Motor neuron (in vitro differentiated cells): Measurements from ENCODE around the gene SAP25. TPM values are rescaled to one million over a fixed set of nuclear protein-coding genes. Genes with fewer than 3 reads are reported as not detected.
"Not testable (repeated sequence)": the region's sequence is repeated elsewhere in the genome, so short reads cannot be mapped to it uniquely, and the experiment has no call there.

Experiments used
- ATAC-seq, 8 experiments: fragments of 200-7000 bp; cut with Tn5 transposase; replicated peaks in 6 of 8; 2 replicates each; pipeline ENCODE4 v1.8.0; 2021; ENCODE audit warnings: mild to moderate bottlenecking in 8 of 8, moderate library complexity in 8 of 8
- H3K27ac ChIP-seq, 2 donors: fragments of 250-450 bp; sonication (Bioruptor Pico); 2 replicates each; pipeline ENCODE4 v1.9.0; 2021; ENCODE audit warnings: antibody characterized with exemption in 2 of 2, mild to moderate bottlenecking in 2 of 2, moderate library complexity in 1 of 2
- H3K4me1 ChIP-seq, 2 donors: fragments of 250-450 bp; sonication (Bioruptor Pico); replicated peaks in 1 of 2; 2 replicates each; pipeline ENCODE4 v1.6.1; 2021; ENCODE audit warnings: antibody characterized with exemption in 2 of 2, mild to moderate bottlenecking in 2 of 2, moderate library complexity in 1 of 2
- H3K4me3 ChIP-seq, 5 donors: fragments of 250-450 bp; sonication (Bioruptor Pico); 2 replicates each; pipeline ENCODE4 v1.9.0; 2021; ENCODE audit warnings: antibody characterized with exemption in 5 of 5, mild to moderate bottlenecking in 5 of 5, moderate library complexity in 4 of 5
- WGBS, 10 experiments: fragments of 450-650 bp; shearing (Covaris generic); methylation state at CpG; one replicate each; pipeline ENCODE4 v1.0.0; 2022; 5-methylcytosine and 5-hydroxymethylcytosine counted together
- in situ Hi-C, 9 experiments: fragments of 400-800 bp; cut with MboI; loops; one replicate each; pipeline ENCODE4 v1.15.0; 2021; ENCODE audit warnings: low sequenced_read_pairs in 9 of 9, low pct_unique_long_range_greater_than_20kb in 2 of 9; ENCODE audit not compliant: unreplicated experiment in 9 of 9
- total RNA-seq, 8 experiments: library from RNA; unstranded; fragments of 300-600 nt; gene quantifications; 2 replicates each; pipeline versions ENCODE4 v1.2.3 to v1.2.4, GENCODE V29; 2022

The SAP25 gene
- total RNA-seq, 8 experiments from 2014 or later: 0.43 to 2.8 (median 1.0) TPM; not detected in 1

GRCh38 chr7:100544967-100545359 lies 28.7 kb downstream of the SAP25 start:
- in situ Hi-C loops: no loop called here
- 0 to 100% (median 71%) methylated on average over 1 of the region's 1 CpG; no CpG with 5 or more reads in 3 of the 10 experiments for WGBS, 10 experiments
- H3K27ac ChIP-seq: no peak overlapping the region
- ATAC-seq: no peak
- H3K4me3 ChIP-seq: no peak overlapping the region
- peaks cover 29 to 34% of the 10 kb centered on the region in 2 donors for H3K4me1 ChIP-seq

GRCh38 chr7:100544386-100544785 lies 29.3 kb downstream of the SAP25 start:
- Histone ChIP-seq H3K4me1 (peaks cover 33 to 36% of the 10 kb centered on the region in 2 donors), H3K27ac (no peak overlapping the region), H3K4me3 (no peak overlapping the region)
- in situ Hi-C loops: no loop called here
- WGBS, 10 experiments: 50 to 100% (median 87%) methylated on average over 1 to 2 of the region's 5 CpGs; no CpG with 5 or more reads in 4 of the 10 experiments
- no peak for ATAC-seq

- Histone ChIP-seq H3K4me1 (peaks cover 33 to 36% of the 10 kb centered on the region in 2 donors), H3K4me3 (no peak overlapping the region), H3K27ac (no peak overlapping the region)
- 13 to 100% (median 60%) methylated on average over 1 of the region's 1 CpG; no CpG with 5 or more reads in 2 of the 10 experiments for WGBS, 10 experiments
- in situ Hi-C loops: no loop called here
- no peak for ATAC-seq
Observed at GRCh38 chr7:100543586-100543985, 30.1 kb downstream of the SAP25 start.

GRCh38 chr7:100541309-100541708 lies 32.4 kb downstream of the SAP25 start:
- H3K4me3 ChIP-seq, in situ Hi-C loops, H3K27ac ChIP-seq, ATAC-seq: not testable (repeated sequence)
- H3K4me1 ChIP-seq: peaks cover 19% of the 10 kb centered on the region in 2 donors
- 69 to 100% (median 91%) methylated on average over 1 to 7 of the region's 7 CpGs for WGBS, 10 experiments

GRCh38 chr7:100540073-100540723 lies 33.5 kb downstream of the SAP25 start:
- in situ Hi-C loops: no loop called here
- no peak for ATAC-seq
- peak overlapping the region; percentile 54 to 85 (median 74) for H3K4me3 ChIP-seq
- H3K27ac ChIP-seq: no peak overlapping the region
- 20 to 70% (median 47%) methylated on average over 1 to 6 of the region's 6 CpGs; no CpG with 5 or more reads in 4 of the 10 experiments for WGBS, 10 experiments
- peaks cover 8% of the 10 kb centered on the region in 2 donors for H3K4me1 ChIP-seq

GRCh38 chr7:100539436-100540006 lies 34.2 kb downstream of the SAP25 start:
- Histone ChIP-seq H3K4me1 (peaks cover 4 to 8% of the 10 kb centered on the region in 2 donors), H3K4me3 (peak overlapping the region; percentile 54 to 85 (median 74)), H3K27ac (peak overlapping the region in 1 of 2 donors; percentile 17)
- 0% methylated on average over 1 to 5 of the region's 44 CpGs; no CpG with 5 or more reads in 3 of the 10 experiments for WGBS, 10 experiments
- in situ Hi-C loops: no loop called here
- peak in 1 of 8 experiments; percentile 16 for ATAC-seq

GRCh38 chr7:100538654-100539435 lies 34.9 kb downstream of the SAP25 start, which contains the start of gene AGFG2:
Gene AGFG2, plus strand, starts transcription at chr7:100539203. Its CDS starts 144 bp downstream, at chr7:100539347.
- H3K4me3 ChIP-seq: peak within 1 kb of the TSS; percentile 54 to 85 (median 74)
- H3K27ac ChIP-seq: peak within 1 kb of the TSS; percentile 6 to 17
- ATAC-seq: peak; percentile 93 to 97 (median 96)
- in situ Hi-C loops: no loop called here
- peaks cover 4 to 8% of the 10 kb centered on the region in 2 donors for H3K4me1 ChIP-seq
- 0 to 6% (median 0%) methylated on average over 1 to 23 of the region's 60 CpGs; no CpG with 5 or more reads in 3 of the 10 experiments for WGBS, 10 experiments

- 0 to 25% (median 8%) methylated on average over 1 to 8 of the region's 8 CpGs; no CpG with 5 or more reads in 2 of the 10 experiments for WGBS, 10 experiments
- peak overlapping the region; percentile 6 for H3K27ac ChIP-seq
- peaks cover 4 to 8% of the 10 kb centered on the region in 2 donors for H3K4me1 ChIP-seq
- H3K4me3 ChIP-seq: peak overlapping the region; percentile 13 to 31 (median 27)
- in situ Hi-C loops: no loop called here
- ATAC-seq: no peak
Observed at GRCh38 chr7:100538348-100538653, 35.4 kb downstream of the SAP25 start.

- H3K27ac ChIP-seq, in situ Hi-C loops, ATAC-seq, H3K4me1 ChIP-seq, H3K4me3 ChIP-seq: not testable (repeated sequence)
- WGBS, 10 experiments: 100% methylated on average over 1 of the region's 2 CpGs; no CpG with 5 or more reads in 6 of the 10 experiments
Observed at GRCh38 chr7:100536695-100537094, 37.0 kb downstream of the SAP25 start.

- 86 to 100% (median 91%) methylated on average over 1 to 9 of the region's 9 CpGs; no CpG with 5 or more reads in 1 of the 10 experiments for WGBS, 10 experiments
- H3K27ac ChIP-seq: not testable (repeated sequence)
Observed at GRCh38 chr7:100535982-100536381, 37.7 kb downstream of the SAP25 start.

GRCh38 chr7:100532165-100533022 lies 41.3 kb downstream of the SAP25 start:
- WGBS, 10 experiments: 70 to 100% (median 85%) methylated on average over 1 to 12 of the region's 14 CpGs
- Histone ChIP-seq H3K27ac (no peak overlapping the region), H3K4me1 (no peaks in the 10 kb centered on the region), H3K4me3 (no peak overlapping the region)
- in situ Hi-C loops: no loop called here
- ATAC-seq: no peak

More at GRCh38 chr7:100535982-100536381, 37.7 kb downstream of the SAP25 start:
- H3K4me3 ChIP-seq, in situ Hi-C loops, ATAC-seq, H3K4me1 ChIP-seq: not testable (repeated sequence)

- H3K4me1 ChIP-seq, ATAC-seq, H3K27ac ChIP-seq, in situ Hi-C loops, H3K4me3 ChIP-seq: not testable (repeated sequence)
- 55 to 100% (median 77%) methylated on average over 2 to 10 of the region's 12 CpGs for WGBS, 10 experiments
Observed at GRCh38 chr7:100528108-100528866, 45.4 kb downstream of the SAP25 start.
